Breast epithelium (tissue), 3 donors: ENCODE measurements around the gene VSNL1.

Experiments used
- POLR2A ChIP-seq: fragments of 450-650 bp; IDR thresholded peaks from one replicate; pipeline ENCODE4 v1.6.1; 2016; ENCODE audit warnings: antibody characterized with exemption, mild to moderate bottlenecking, moderate library complexity
- POLR2AphosphoS5 ChIP-seq, 3 donors: sonication (generic); formaldehyde crosslinking; IDR thresholded peaks; one replicate each; pipeline ENCODE4 v1.6.1; 2017; ENCODE audit warnings: antibody characterized with exemption in 3 of 3
- TF ChIP-seq, protein P1 (sequence below), 3 donors: fragments of 450-650 bp; IDR thresholded peaks; one replicate each; pipeline ENCODE4 v1.5.1; 2016 to 2017; ENCODE audit warnings: antibody characterized with exemption in 3 of 3, mild to moderate bottlenecking in 3 of 3, moderate library complexity in 3 of 3

- TF ChIP-seq POLR2A: no peak
- TF ChIP-seq, protein P1, sequence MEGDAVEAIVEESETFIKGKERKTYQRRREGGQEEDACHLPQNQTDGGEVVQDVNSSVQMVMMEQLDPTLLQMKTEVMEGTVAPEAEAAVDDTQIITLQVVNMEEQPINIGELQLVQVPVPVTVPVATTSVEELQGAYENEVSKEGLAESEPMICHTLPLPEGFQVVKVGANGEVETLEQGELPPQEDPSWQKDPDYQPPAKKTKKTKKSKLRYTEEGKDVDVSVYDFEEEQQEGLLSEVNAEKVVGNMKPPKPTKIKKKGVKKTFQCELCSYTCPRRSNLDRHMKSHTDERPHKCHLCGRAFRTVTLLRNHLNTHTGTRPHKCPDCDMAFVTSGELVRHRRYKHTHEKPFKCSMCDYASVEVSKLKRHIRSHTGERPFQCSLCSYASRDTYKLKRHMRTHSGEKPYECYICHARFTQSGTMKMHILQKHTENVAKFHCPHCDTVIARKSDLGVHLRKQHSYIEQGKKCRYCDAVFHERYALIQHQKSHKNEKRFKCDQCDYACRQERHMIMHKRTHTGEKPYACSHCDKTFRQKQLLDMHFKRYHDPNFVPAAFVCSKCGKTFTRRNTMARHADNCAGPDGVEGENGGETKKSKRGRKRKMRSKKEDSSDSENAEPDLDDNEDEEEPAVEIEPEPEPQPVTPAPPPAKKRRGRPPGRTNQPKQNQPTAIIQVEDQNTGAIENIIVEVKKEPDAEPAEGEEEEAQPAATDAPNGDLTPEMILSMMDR (IDR thresholded peaks at IDR 0.05): no peak
- TF ChIP-seq POLR2AphosphoS5 (IDR thresholded peaks at IDR 0.05): no peak
Observed at GRCh38 chr2:17591846-17592245, 51.4 kb downstream of the VSNL1 start.
